KMS-11 (cell line): ENCODE data around the gene KRTAP5-3.

Experiments
- H2AFZ ChIP-seq: fragments of 200-600 bp; sonication (generic); 2 replicates; pipeline ENCODE4 v1.6.1; 2016; ENCODE audit warnings: antibody characterized with exemption, mixed run types, low read depth
- H3K27ac ChIP-seq: fragments of 200-600 bp; sonication (generic); 2 replicates; pipeline ENCODE4 v1.6.1; 2016; ENCODE audit warnings: mild to moderate bottlenecking, mixed run types
- H3K27me3 ChIP-seq: fragments of 200-600 bp; sonication (generic); 2 replicates; pipeline ENCODE4 v1.6.1; 2017; ENCODE audit warnings: mild to moderate bottlenecking, low read depth, mixed run types, moderate library complexity; ENCODE audit not compliant: insufficient read depth
- H3K36me3 ChIP-seq: fragments of 200-600 bp; sonication (generic); 2 replicates; pipeline ENCODE4 v1.6.1; 2017; ENCODE audit warnings: mild to moderate bottlenecking, mixed run types; ENCODE audit not compliant: insufficient read depth
- H3K4me1 ChIP-seq: fragments of 200-600 bp; sonication (generic); 2 replicates; pipeline ENCODE4 v1.6.1; 2016; ENCODE audit warnings: mild to moderate bottlenecking, low read depth, mixed run types; ENCODE audit not compliant: poor library complexity, severe bottlenecking
- H3K4me2 ChIP-seq: fragments of 200-600 bp; sonication (generic); 2 replicates; pipeline ENCODE4 v1.7.0; 2016; ENCODE audit warnings: mild to moderate bottlenecking, mixed run types
- H3K4me3 ChIP-seq: fragments of 200-600 bp; sonication (generic); IDR thresholded peaks from 2 replicates; pipeline ENCODE4 v1.6.1; 2017; ENCODE audit warnings: low read depth, low read length, mixed read lengths; ENCODE audit not compliant: insufficient read depth
- H3K79me2 ChIP-seq: fragments of 200-600 bp; sonication (generic); 2 replicates; pipeline ENCODE4 v1.6.1; 2016; ENCODE audit warnings: low read depth, mixed run types; ENCODE audit not compliant: insufficient read depth
- H3K9ac ChIP-seq: fragments of 200-600 bp; sonication (generic); 2 replicates; pipeline ENCODE4 v1.6.1; 2016; ENCODE audit warnings: mild to moderate bottlenecking, mixed run types
- H4K20me1 ChIP-seq: fragments of 200-600 bp; sonication (generic); 2 replicates; pipeline ENCODE4 v1.6.1; 2016; ENCODE audit warnings: mild to moderate bottlenecking, mixed run types; ENCODE audit not compliant: insufficient read depth
- TF ChIP-seq, protein P1 (sequence below): fragments of 200-600 bp; sonication (generic); conservative IDR thresholded peaks from 2 replicates; pipeline ENCODE4 v1.6.1; 2017; ENCODE audit warnings: low read depth, mild to moderate bottlenecking, antibody characterized with exemption, low read length, moderate library complexity, mixed read lengths

The KRTAP5-3 gene

DNA sequence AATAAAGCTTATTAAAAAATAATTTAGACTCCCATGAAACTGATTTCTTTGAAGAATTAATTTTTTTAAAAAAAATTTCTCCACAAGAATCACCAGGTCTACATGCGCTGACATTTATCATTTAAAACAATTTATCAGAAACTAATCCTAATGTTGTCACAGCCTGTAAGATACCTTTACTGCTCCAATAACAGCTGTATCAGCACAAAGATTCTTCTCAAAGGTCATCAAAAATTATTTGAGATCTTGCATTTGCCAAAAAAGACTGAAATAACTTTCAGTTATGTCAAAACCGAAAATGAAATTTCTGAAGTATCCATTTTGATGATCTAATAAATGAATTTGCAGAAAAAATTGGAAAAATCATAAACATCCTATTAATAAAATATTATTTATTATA, 29.4 kb upstream of the KRTAP5-3 start:
- Histone ChIP-seq H3K4me3 (no peak overlapping the region), H3K36me3 (no peaks in the 10 kb centered on the region), H4K20me1 (no peaks in the 10 kb centered on the region), H3K4me2 (no peak overlapping the region), H2AFZ (no peak overlapping the region), H3K27me3 (peaks cover 85% of the 10 kb centered on the region), H3K79me2 (no peaks in the 10 kb centered on the region), H3K4me1 (peaks cover 4% of the 10 kb centered on the region), H3K9ac (no peak overlapping the region), H3K27ac (no peak overlapping the region)
- TF ChIP-seq, protein P1, sequence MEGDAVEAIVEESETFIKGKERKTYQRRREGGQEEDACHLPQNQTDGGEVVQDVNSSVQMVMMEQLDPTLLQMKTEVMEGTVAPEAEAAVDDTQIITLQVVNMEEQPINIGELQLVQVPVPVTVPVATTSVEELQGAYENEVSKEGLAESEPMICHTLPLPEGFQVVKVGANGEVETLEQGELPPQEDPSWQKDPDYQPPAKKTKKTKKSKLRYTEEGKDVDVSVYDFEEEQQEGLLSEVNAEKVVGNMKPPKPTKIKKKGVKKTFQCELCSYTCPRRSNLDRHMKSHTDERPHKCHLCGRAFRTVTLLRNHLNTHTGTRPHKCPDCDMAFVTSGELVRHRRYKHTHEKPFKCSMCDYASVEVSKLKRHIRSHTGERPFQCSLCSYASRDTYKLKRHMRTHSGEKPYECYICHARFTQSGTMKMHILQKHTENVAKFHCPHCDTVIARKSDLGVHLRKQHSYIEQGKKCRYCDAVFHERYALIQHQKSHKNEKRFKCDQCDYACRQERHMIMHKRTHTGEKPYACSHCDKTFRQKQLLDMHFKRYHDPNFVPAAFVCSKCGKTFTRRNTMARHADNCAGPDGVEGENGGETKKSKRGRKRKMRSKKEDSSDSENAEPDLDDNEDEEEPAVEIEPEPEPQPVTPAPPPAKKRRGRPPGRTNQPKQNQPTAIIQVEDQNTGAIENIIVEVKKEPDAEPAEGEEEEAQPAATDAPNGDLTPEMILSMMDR, result no peak

DNA sequence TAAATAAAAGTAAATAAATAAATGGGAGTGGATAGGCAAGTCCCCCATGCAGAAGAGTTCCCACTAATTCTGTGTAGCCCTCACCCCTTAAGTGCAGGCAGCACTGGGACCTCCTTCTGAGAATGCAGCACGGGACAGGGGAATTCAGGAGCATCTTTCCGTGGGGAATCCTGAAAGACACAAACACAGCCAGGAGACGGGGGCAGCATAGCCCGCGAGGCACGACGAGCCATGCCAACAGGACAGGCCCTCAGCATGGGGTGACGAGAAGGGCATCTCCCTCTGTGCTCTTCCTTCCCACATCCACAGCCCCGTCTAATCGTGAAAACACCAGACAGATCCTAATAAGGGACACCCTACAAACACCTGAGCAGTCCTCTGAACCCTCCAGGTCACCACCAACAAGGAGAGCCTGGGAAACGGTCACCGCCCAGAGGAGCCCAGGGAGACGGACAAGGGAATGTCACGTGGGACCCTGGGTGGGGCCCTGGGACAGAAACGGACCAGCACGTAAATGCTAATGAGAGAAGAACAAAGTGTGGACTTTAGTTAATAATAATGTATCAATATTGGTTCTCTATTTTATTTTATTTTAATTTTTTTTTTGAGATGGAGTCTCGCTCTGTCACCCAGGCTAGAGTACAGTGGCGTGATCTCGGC, 28.2 kb upstream of the KRTAP5-3 start:
- TF ChIP-seq, protein P1, result no peak

DNA sequence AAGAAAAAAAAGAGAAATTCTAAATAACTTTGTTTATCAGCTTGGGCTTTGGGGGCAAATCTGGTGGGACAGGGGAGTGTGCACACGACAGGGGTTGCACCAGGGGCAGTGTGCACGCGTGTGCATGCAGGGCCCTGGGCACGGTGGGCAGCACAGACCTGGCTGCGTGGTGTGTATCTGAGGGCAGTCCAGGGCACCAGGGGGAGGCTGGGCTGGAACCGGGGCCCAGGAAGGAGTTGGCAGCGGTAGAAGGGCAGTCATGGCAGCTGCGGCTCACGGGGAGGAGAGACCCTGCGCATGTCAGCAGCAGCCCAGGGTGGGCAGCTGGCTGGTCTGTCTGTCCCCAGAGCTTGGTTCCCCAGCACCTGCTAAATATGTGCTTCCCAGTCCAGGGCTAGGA, 25.6 kb upstream of the KRTAP5-3 start:
- Histone ChIP-seq H4K20me1 (no peaks in the 10 kb centered on the region), H3K79me2 (no peaks in the 10 kb centered on the region), H3K4me1 (peaks cover 4% of the 10 kb centered on the region), H2AFZ (no peak overlapping the region), H3K4me3 (no peak overlapping the region), H3K9ac (no peak overlapping the region), H3K36me3 (no peaks in the 10 kb centered on the region), H3K27ac (no peak overlapping the region), H3K4me2 (no peak overlapping the region), H3K27me3 (peaks cover 86% of the 10 kb centered on the region)
- TF ChIP-seq, protein P1, result no peak

More for the DNA sequence above, 28.2 kb upstream of the KRTAP5-3 start:
- H2AFZ ChIP-seq, result no peak overlapping the region
- no peaks in the 10 kb centered on the region for H3K79me2 ChIP-seq
- H3K9ac ChIP-seq, result no peak overlapping the region
- H3K4me1 ChIP-seq, result peaks cover 4% of the 10 kb centered on the region
- no peak overlapping the region for H3K4me2 ChIP-seq
- H3K27ac ChIP-seq, result no peak overlapping the region
- peaks cover 91% of the 10 kb centered on the region for H3K27me3 ChIP-seq
- no peak overlapping the region for H3K4me3 ChIP-seq
- H3K36me3 ChIP-seq, result no peaks in the 10 kb centered on the region
- no peaks in the 10 kb centered on the region for H4K20me1 ChIP-seq

DNA sequence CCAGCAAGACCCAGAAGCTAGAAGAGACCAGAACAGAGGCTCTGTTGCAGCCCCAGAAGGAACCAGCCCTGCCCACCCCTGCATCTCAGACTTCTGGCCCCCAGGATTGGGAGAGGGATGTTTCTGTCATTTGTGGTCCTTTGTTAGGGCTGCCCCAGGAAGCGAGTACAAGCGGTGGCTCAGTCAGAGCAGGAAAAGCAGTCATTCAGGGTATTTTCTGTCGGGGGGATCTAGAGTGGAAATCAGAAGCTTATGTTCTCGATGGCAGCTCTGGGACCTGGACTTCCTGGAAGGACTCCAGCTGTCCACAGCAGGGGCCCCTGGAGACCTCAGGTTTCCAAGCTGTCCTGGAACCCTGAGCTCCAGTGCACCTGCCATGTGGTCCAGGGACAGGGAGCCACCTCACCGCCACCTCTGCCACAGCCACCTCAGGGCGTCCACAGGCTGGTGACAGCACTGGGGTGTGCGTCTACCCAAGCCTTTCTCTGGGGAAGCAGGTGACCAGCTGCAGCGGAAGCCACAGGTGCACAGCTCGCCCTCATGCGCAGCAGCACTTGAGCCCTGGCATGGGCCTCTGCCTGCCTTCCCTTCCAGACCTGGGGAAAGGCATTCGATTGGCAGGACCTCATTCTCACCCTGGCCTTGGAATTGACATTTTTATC, 23.9 kb upstream of the KRTAP5-3 start:
- TF ChIP-seq, protein P1, result no peak
- H4K20me1 ChIP-seq, result no peaks in the 10 kb centered on the region

More for the DNA sequence above, 23.9 kb upstream of the KRTAP5-3 start:
- H3K4me2 ChIP-seq, result no peak overlapping the region
- no peaks in the 10 kb centered on the region for H3K4me1 ChIP-seq
- H3K36me3 ChIP-seq, result no peaks in the 10 kb centered on the region
- no peak overlapping the region for H3K27ac ChIP-seq
- no peak overlapping the region for H2AFZ ChIP-seq
- H3K79me2 ChIP-seq, result no peaks in the 10 kb centered on the region
- no peak overlapping the region for H3K4me3 ChIP-seq
- H3K9ac ChIP-seq, result no peak overlapping the region
- H3K27me3 ChIP-seq, result peaks cover 83% of the 10 kb centered on the region
